Measurements from ENCODE around the gene PALLD. TPM values are rescaled to one million over a fixed set of nuclear protein-coding genes. Genes with fewer than 3 reads are reported as not detected.

PALLD gene
- total RNA-seq, 2 experiments from 2014 or later = 0.49 to 0.78 TPM

- no peak for TF ChIP-seq CTCF (IDR thresholded peaks at IDR 0.05)
- Histone ChIP-seq H3K27ac (ENCODE audit: low read depth in 1 of 2, low read length in 2 of 2) (no peak overlapping the region), H3K9me3 (ENCODE audit: control insufficient read depth in 1 of 2, insufficient read depth in 1 of 2, low read length in 2 of 2) (no peaks in the 10 kb centered on the region), H3K4me3 (ENCODE audit: low read length) (no peak overlapping the region), H3K36me3 (ENCODE audit: insufficient read depth, low read length) (no peaks in the 10 kb centered on the region), H3K4me1 (ENCODE audit: insufficient read depth, low read length) (no peaks in the 10 kb centered on the region), H3K27me3 (ENCODE audit: control insufficient read depth in 1 of 2, insufficient read depth in 2 of 2, low read length in 2 of 2) (peaks cover 0 to 10% of the 10 kb centered on the region in 2 experiments)
- Mint-ChIP-seq H3K9me3 (no peaks in the 10 kb centered on the region), H3K27ac (no peak overlapping the region), H3K36me3 (ENCODE audit: low read depth) (no peaks in the 10 kb centered on the region), H3K27me3 (peaks cover 27% of the 10 kb centered on the region), H3K4me3 (no peak overlapping the region), H3K4me1 (ENCODE audit: low read depth) (no peaks in the 10 kb centered on the region)
- ATAC-seq (ENCODE audit: poor library complexity) = no peak
- CTCF ChIA-PET = no interaction called here
- DNase-seq = no peak
- intact Hi-C loops (cut with DNase I, micrococcal nuclease) = no loop called here
- POLR2A ChIA-PET = no interaction called here
Measured at GRCh38 chr4:168884251-168885124, 387.6 kb downstream of the PALLD start.

DNA sequence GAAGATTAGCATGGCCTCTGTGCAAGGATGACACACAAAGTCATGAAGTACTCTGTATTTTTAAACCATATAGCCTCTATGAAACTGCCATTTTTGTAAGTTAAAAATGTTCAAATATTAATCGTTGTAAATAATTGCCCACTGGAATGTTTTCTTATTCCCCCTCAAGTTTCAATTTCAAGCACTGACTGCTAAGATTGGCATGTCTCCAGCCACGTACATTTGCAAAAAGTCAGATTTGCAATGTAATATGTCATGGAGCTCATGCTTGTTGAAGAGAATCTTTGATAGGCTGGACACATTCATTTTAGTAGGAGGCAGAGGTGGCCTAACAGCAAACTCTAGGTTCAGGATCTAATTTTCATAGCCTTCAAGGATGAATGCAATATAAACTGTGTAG lies 388.5 kb downstream of the PALLD start:
- ChIA-PET POLR2A (no interaction called here), CTCF (no interaction called here)
- peaks cover 18% of the 10 kb centered on the region for H3K27me3 Mint-ChIP-seq
- H3K36me3 Mint-ChIP-seq (ENCODE audit: low read depth) = no peaks in the 10 kb centered on the region
- H3K27me3 ChIP-seq (ENCODE audit: control insufficient read depth in 1 of 2, insufficient read depth in 2 of 2, low read length in 2 of 2) = peaks cover 0 to 3% of the 10 kb centered on the region in 2 experiments
- H3K36me3 ChIP-seq (ENCODE audit: insufficient read depth, low read length) = no peaks in the 10 kb centered on the region
- H3K27ac Mint-ChIP-seq = no peak overlapping the region
- intact Hi-C loops (cut with DNase I, micrococcal nuclease) = no loop called here
- H3K9me3 Mint-ChIP-seq = no peaks in the 10 kb centered on the region
- no peaks in the 10 kb centered on the region for H3K4me1 Mint-ChIP-seq (ENCODE audit: low read depth)
- TF ChIP-seq CTCF (IDR thresholded peaks at IDR 0.05) = no peak
- no peak for DNase-seq
- no peak overlapping the region for H3K4me3 Mint-ChIP-seq
- no peaks in the 10 kb centered on the region for H3K4me1 ChIP-seq (ENCODE audit: insufficient read depth, low read length)
- no peak overlapping the region for H3K27ac ChIP-seq (ENCODE audit: low read depth in 1 of 2, low read length in 2 of 2)
- no peak overlapping the region for H3K4me3 ChIP-seq (ENCODE audit: low read length)
- H3K9me3 ChIP-seq (ENCODE audit: control insufficient read depth in 1 of 2, insufficient read depth in 1 of 2, low read length in 2 of 2) = no peaks in the 10 kb centered on the region
- ATAC-seq (ENCODE audit: poor library complexity) = no peak

- H3K9me3 Mint-ChIP-seq = no peaks in the 10 kb centered on the region
- no peaks in the 10 kb centered on the region for H3K27me3 ChIP-seq (ENCODE audit: control insufficient read depth in 1 of 2, insufficient read depth in 2 of 2, low read length in 2 of 2)
- no peaks in the 10 kb centered on the region for H3K9me3 ChIP-seq (ENCODE audit: control insufficient read depth in 1 of 2, insufficient read depth in 1 of 2, low read length in 2 of 2)
- H3K36me3 Mint-ChIP-seq (ENCODE audit: low read depth) = no peaks in the 10 kb centered on the region
- H3K27ac Mint-ChIP-seq = no peak overlapping the region
- intact Hi-C loops (cut with DNase I, micrococcal nuclease) = no loop called here
- peaks cover 11% of the 10 kb centered on the region for H3K27me3 Mint-ChIP-seq
- ATAC-seq (ENCODE audit: poor library complexity) (no peak), DNase-seq (no peak)
- no peaks in the 10 kb centered on the region for H3K4me1 Mint-ChIP-seq (ENCODE audit: low read depth)
- H3K27ac ChIP-seq (ENCODE audit: low read depth in 1 of 2, low read length in 2 of 2) = no peak overlapping the region
- no peak overlapping the region for H3K4me3 ChIP-seq (ENCODE audit: low read length)
- ChIA-PET CTCF (no interaction called here), POLR2A (no interaction called here)
- H3K36me3 ChIP-seq (ENCODE audit: insufficient read depth, low read length) = no peaks in the 10 kb centered on the region
- no peak for TF ChIP-seq CTCF (IDR thresholded peaks at IDR 0.05)
- no peak overlapping the region for H3K4me3 Mint-ChIP-seq
- no peaks in the 10 kb centered on the region for H3K4me1 ChIP-seq (ENCODE audit: insufficient read depth, low read length)
Measured at GRCh38 chr4:168886351-168886750, 389.5 kb downstream of the PALLD start.
